ENCODE results near the gene SSX2IP. TPM values are rescaled to one million over a fixed set of nuclear protein-coding genes. Genes with fewer than 3 reads are reported as not detected.

SSX2IP gene
- total RNA-seq, 4 donors from 2014 or later = 3.6 to 5.5 (median 4.8) TPM

DNA sequence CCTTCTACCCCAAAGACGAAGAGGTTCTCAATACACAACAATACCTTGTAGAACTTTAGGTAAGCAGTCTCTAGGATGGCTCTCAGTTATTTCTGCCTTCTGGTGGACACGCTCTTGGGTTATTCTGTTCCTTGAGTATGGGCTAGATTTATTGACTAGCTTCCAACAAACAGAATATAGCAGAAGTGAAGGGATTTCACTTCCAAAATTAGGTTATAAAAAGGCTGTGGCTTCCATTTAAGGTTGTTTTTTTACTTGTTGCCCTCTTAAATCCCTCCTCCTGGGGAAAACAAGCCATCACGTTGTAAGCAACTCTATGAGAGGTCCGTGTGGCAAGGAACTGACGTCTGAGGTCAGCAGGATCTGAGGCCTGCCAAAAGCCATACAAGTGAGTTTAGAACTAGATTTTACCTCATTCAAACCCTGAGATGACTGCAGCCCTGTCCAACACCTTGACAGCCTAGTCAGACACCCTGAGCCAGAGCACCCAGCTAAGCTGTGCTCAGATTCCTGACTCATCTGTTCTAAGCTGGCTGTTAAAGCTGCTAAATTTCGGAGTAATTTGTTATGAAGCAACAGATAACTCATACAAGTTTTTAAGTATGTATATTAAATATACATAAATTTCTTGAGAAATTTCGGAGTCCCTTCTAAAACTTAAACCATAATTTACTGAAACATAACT, 12.7 kb downstream of the SSX2IP start:
- H3K36me3 ChIP-seq = no peaks in the 10 kb centered on the region
- H3K27me3 ChIP-seq = no peaks in the 10 kb centered on the region
- no peak for DNase-seq (ENCODE audit: low spot score in 2 of 2)
- TF ChIP-seq POLR2A (IDR thresholded peaks at IDR 0.05) = no peak
- TF ChIP-seq, protein P1, sequence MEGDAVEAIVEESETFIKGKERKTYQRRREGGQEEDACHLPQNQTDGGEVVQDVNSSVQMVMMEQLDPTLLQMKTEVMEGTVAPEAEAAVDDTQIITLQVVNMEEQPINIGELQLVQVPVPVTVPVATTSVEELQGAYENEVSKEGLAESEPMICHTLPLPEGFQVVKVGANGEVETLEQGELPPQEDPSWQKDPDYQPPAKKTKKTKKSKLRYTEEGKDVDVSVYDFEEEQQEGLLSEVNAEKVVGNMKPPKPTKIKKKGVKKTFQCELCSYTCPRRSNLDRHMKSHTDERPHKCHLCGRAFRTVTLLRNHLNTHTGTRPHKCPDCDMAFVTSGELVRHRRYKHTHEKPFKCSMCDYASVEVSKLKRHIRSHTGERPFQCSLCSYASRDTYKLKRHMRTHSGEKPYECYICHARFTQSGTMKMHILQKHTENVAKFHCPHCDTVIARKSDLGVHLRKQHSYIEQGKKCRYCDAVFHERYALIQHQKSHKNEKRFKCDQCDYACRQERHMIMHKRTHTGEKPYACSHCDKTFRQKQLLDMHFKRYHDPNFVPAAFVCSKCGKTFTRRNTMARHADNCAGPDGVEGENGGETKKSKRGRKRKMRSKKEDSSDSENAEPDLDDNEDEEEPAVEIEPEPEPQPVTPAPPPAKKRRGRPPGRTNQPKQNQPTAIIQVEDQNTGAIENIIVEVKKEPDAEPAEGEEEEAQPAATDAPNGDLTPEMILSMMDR (IDR thresholded peaks at IDR 0.05) = no peak
- TF ChIP-seq EP300 (IDR thresholded peaks at IDR 0.05) = no peak
- 81 to 86% methylated on average over 7 of the region's 7 CpGs for WGBS, 2 donors
- H3K4me1 ChIP-seq = no peaks in the 10 kb centered on the region
- no peaks in the 10 kb centered on the region for H3K9me3 ChIP-seq
- H3K27ac ChIP-seq = no peak overlapping the region
- no peak overlapping the region for H3K4me3 ChIP-seq

DNA sequence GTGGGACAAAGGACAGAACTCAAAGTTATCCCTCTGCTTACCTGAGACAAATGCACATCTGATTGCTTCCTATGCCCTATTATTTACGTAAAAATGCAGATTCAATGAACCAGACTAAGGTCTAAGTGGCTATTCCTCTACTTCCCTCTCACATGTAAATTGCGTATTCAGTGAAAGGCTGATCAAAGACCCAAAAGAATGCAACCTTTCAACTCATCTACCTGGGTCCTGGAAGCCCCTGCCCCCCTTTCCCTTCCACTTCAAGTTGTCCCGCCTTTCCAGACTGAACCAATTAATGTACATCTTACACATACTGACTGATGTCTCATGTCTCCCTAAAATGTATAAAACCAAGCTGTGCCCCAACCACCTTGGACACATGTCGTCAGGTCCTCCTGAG, 14.6 kb downstream of the SSX2IP start:
- no peaks in the 10 kb centered on the region for H3K36me3 ChIP-seq
- no peak overlapping the region for H3K4me3 ChIP-seq
- no peaks in the 10 kb centered on the region for H3K4me1 ChIP-seq
- no peaks in the 10 kb centered on the region for H3K9me3 ChIP-seq
- H3K27ac ChIP-seq = no peak overlapping the region
- WGBS, 2 donors = 94% methylated on average over 4 of the region's 4 CpGs
- TF ChIP-seq POLR2A (IDR thresholded peaks at IDR 0.05) (no peak), EP300 (IDR thresholded peaks at IDR 0.05) (no peak)
- TF ChIP-seq, protein P1 (IDR thresholded peaks at IDR 0.05) = no peak
- no peak for DNase-seq (ENCODE audit: low spot score in 2 of 2)
- no peaks in the 10 kb centered on the region for H3K27me3 ChIP-seq

DNA sequence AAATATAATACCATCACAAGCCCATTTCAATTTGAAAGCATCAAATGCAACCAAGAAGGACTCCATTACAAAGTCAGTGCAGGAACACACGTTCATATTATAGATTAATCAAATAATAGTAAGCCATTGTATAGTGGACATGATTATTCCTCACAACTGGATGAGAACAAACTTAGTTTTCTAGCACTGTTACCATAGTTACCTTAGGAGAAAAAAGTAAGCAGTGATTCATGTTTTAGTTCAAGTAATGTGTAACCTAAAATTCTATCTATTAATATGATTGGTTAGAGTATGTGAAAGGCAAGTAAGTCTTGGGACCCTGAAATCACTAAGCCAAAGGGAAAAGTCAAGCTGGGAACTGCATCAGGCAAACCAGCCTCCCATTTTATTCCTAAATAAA, 15.2 kb downstream of the SSX2IP start:
- DNase-seq (ENCODE audit: low spot score in 2 of 2) = no peak
- no peak for TF ChIP-seq POLR2A (IDR thresholded peaks at IDR 0.05)
- TF ChIP-seq EP300 (IDR thresholded peaks at IDR 0.05) = no peak
- TF ChIP-seq, protein P1 (IDR thresholded peaks at IDR 0.05) = no peak
- Histone ChIP-seq H3K4me1 (no peaks in the 10 kb centered on the region), H3K9me3 (no peaks in the 10 kb centered on the region), H3K27me3 (no peaks in the 10 kb centered on the region), H3K4me3 (no peak overlapping the region), H3K27ac (no peak overlapping the region), H3K36me3 (no peaks in the 10 kb centered on the region)
- 24 to 39% methylated on average over 1 of the region's 1 CpG for WGBS, 2 donors

DNA sequence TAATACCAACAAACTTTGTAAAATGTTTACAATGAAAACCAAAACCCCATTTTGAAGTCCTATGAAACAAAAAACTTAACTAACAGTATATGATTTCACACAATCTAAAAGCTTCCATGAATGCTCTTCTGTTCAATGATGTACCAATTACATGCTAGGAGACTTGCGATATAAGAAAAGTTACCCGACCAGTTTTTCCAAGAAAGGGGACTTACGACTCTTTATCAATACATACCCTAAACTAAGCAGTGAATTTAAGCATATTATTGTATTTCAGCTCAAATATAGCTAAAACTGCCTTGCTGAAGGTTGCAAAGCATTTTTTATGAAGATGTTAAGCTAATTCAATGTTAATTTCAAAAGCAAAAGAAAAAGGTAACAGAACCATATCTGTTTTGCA, 15.6 kb downstream of the SSX2IP start:
- 66 to 88% methylated on average over 3 of the region's 3 CpGs for WGBS, 2 donors
- Histone ChIP-seq H3K27ac (no peak overlapping the region), H3K9me3 (no peaks in the 10 kb centered on the region), H3K36me3 (no peaks in the 10 kb centered on the region), H3K4me1 (no peaks in the 10 kb centered on the region), H3K4me3 (no peak overlapping the region), H3K27me3 (no peaks in the 10 kb centered on the region)
- TF ChIP-seq POLR2A (IDR thresholded peaks at IDR 0.05) (no peak), EP300 (IDR thresholded peaks at IDR 0.05) (no peak)
- TF ChIP-seq, protein P1 (IDR thresholded peaks at IDR 0.05) = no peak
- no peak for DNase-seq (ENCODE audit: low spot score in 2 of 2)

DNA sequence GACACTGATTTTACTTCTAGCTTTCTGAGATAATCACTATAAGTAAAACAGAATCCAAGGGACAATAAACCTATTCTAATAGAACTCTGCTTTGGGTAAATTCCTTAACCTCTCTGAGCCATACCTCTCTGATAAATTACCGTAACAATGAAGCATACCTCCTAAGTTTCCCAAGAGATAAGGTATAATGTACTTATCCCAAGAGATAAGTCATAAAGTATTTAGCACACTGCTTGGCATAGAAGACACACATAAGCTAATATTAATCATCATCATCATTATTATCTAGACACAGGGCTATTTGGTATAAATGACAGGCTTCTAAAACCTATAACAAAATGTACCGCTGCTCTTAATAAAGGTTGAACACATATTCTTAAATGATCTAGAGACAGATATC, 16.2 kb downstream of the SSX2IP start:
- WGBS, 2 donors = 95 to 96% methylated on average over 2 of the region's 2 CpGs
- no peak for DNase-seq (ENCODE audit: low spot score in 2 of 2)
- Histone ChIP-seq H3K9me3 (no peaks in the 10 kb centered on the region), H3K27ac (no peak overlapping the region), H3K27me3 (no peaks in the 10 kb centered on the region), H3K36me3 (no peaks in the 10 kb centered on the region), H3K4me1 (no peaks in the 10 kb centered on the region), H3K4me3 (no peak overlapping the region)
- TF ChIP-seq POLR2A (IDR thresholded peaks at IDR 0.05) (no peak), EP300 (IDR thresholded peaks at IDR 0.05) (no peak)
- TF ChIP-seq, protein P1 (IDR thresholded peaks at IDR 0.05) = no peak
